Colonic mucosa (tissue), 4 donors: ENCODE measurements around the gene MAN1A1. TPM values are rescaled to one million over a fixed set of nuclear protein-coding genes. Genes with fewer than 3 reads are reported as not detected.

Source experiments
- DNase-seq: peaks from one replicate; pipeline ENCODE4 v3.0.0-alpha.2; 2020
- H3K27ac ChIP-seq: fragments of 200-600 bp; one replicate; pipeline ENCODE4 v1.8.0; 2021
- H3K27me3 ChIP-seq: fragments of 200-600 bp; one replicate; pipeline ENCODE4 v1.8.0; 2021
- H3K36me3 ChIP-seq: fragments of 200-600 bp; one replicate; pipeline ENCODE4 v1.8.0; 2021
- H3K4me1 ChIP-seq: fragments of 200-600 bp; one replicate; pipeline ENCODE4 v1.8.0; 2021; ENCODE audit warnings: mild to moderate bottlenecking
- H3K4me3 ChIP-seq: fragments of 200-600 bp; one replicate; pipeline ENCODE4 v1.8.0; 2021
- H3K9ac ChIP-seq, 2 donors: one replicate each; pipeline ENCODE4 v1.7.0; 2013; ENCODE audit warnings: control low read depth in 2 of 2, low read depth in 2 of 2, low read length in 2 of 2
- H3K9me3 ChIP-seq: fragments of 200-600 bp; one replicate; pipeline ENCODE4 v1.8.0; 2021
- intact Hi-C: fragments of 100-400 bp; cut with DNase I; formaldehyde crosslinking; loops from one replicate; pipeline ENCODE4 v1.14.1; 2022
- total RNA-seq, 2 donors: library from RNA; stranded (reverse); fragmentation: NEBNext Ultra II Directional in 1 of 2; extraction: Animal tissue kit (Norgen Biotek cat#: 25700) in 1 of 2; gene quantifications; one replicate each; pipeline ENCODE4 v1.2.1, GENCODE V29; 2021
- TF ChIP-seq, protein P1 (sequence below): fragments of 200-600 bp; IDR thresholded peaks from one replicate; pipeline ENCODE4 v1.8.0; 2022; ENCODE audit warnings: antibody characterized with exemption, mild to moderate bottlenecking
- donor health status: healthy.
- donor health status: DM: no; HTN: no; CAD: no.
- donor health status: DM: no; HTN: no; CAD: no.

Gene MAN1A1
- total RNA-seq, 2 donors from 2014 or later = 43.5 to 77.1 TPM

DNA sequence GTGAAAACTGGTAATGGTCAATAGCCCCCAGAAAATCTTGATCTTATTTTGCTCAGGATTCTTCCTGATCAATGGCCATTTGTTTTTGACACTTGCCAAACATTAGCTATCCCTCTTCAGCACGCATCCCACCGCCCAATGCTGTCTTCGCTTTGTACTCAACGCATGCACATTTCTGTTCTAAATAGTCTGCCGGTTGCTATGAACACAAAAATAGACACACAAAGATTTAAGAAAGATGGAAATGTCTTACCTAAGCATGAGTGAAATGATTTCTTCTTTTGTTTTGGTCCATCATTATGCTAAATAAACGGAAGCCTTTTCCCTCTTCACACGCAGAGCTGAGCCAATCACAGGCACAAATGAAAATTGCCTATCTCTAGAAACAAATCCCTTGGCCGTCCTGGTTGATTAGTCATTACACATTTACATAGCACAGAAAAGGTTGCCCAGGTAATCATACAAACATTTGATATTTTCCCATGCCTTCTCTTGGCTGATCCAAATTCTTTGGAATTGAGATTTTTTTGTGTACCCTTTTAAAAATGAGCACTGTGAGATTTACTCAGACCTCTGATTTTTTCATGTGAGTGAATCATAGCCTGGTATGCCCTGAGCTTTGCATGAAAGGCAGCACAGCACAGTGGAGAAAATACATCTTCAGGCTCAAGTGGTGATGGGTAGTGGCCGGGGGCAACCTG is 200.6 kb downstream of the MAN1A1 start:
- Histone ChIP-seq H3K27ac (no peak overlapping the region), H3K36me3 (no peaks in the 10 kb centered on the region), H3K9me3 (no peaks in the 10 kb centered on the region), H3K4me3 (no peak overlapping the region), H3K27me3 (no peaks in the 10 kb centered on the region), H3K4me1 (peaks cover 6% of the 10 kb centered on the region), H3K9ac (no peak overlapping the region)
- DNase-seq = no peak
- TF ChIP-seq, protein P1, sequence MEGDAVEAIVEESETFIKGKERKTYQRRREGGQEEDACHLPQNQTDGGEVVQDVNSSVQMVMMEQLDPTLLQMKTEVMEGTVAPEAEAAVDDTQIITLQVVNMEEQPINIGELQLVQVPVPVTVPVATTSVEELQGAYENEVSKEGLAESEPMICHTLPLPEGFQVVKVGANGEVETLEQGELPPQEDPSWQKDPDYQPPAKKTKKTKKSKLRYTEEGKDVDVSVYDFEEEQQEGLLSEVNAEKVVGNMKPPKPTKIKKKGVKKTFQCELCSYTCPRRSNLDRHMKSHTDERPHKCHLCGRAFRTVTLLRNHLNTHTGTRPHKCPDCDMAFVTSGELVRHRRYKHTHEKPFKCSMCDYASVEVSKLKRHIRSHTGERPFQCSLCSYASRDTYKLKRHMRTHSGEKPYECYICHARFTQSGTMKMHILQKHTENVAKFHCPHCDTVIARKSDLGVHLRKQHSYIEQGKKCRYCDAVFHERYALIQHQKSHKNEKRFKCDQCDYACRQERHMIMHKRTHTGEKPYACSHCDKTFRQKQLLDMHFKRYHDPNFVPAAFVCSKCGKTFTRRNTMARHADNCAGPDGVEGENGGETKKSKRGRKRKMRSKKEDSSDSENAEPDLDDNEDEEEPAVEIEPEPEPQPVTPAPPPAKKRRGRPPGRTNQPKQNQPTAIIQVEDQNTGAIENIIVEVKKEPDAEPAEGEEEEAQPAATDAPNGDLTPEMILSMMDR = no peak
- intact Hi-C loops = loop anchor here (5.0 kb wide), 2 partner anchors 198 to 593 kb away; partner anchors contain the start of gene MAN1A1

DNA sequence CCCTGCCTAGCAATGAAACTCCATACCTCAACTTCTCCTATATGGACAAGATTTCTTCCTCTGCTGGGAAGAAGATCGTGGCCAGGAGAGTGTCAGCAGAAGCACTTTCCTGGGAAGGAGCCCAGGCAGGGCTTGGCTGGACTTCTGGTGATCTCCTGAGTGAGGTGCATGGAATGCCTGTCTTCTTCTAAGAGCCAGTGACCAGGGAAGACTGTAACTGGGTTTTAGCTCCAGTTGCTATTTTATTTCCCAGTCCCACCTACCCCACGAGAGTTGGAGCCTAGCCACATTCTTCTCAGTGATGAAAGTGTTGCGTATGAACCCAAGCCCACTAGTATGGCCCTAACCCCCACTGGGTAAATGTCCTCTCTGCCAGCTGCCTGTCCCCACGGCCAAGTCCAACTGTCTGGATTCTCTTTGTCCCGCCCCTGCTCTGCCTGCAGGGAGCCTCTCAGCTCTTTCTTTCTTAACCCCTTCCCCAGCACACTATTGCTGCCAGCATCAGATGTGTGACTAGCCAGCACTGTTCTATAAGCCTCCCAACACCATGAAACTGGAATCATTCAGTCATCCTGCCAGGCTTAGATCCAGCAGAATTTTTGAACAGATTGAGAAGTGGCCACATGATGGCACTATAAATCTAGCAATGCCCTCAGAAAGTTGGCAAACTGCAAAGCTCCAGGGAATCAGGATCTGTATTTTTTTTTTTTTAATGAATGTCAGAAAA is 201.3 kb downstream of the MAN1A1 start:
- Histone ChIP-seq H3K36me3 (no peaks in the 10 kb centered on the region), H3K9ac (no peak overlapping the region), H3K4me3 (no peak overlapping the region), H3K4me1 (peaks cover 6% of the 10 kb centered on the region), H3K27ac (peak overlapping the region; percentile 60), H3K27me3 (no peaks in the 10 kb centered on the region), H3K9me3 (no peaks in the 10 kb centered on the region)
- TF ChIP-seq, protein P1 = peak; percentile 48
- DNase-seq = peak; percentile 43
- intact Hi-C loops = loop anchor here (5.0 kb wide), 2 partner anchors 199 to 594 kb away; partner anchors contain the start of gene MAN1A1

DNA sequence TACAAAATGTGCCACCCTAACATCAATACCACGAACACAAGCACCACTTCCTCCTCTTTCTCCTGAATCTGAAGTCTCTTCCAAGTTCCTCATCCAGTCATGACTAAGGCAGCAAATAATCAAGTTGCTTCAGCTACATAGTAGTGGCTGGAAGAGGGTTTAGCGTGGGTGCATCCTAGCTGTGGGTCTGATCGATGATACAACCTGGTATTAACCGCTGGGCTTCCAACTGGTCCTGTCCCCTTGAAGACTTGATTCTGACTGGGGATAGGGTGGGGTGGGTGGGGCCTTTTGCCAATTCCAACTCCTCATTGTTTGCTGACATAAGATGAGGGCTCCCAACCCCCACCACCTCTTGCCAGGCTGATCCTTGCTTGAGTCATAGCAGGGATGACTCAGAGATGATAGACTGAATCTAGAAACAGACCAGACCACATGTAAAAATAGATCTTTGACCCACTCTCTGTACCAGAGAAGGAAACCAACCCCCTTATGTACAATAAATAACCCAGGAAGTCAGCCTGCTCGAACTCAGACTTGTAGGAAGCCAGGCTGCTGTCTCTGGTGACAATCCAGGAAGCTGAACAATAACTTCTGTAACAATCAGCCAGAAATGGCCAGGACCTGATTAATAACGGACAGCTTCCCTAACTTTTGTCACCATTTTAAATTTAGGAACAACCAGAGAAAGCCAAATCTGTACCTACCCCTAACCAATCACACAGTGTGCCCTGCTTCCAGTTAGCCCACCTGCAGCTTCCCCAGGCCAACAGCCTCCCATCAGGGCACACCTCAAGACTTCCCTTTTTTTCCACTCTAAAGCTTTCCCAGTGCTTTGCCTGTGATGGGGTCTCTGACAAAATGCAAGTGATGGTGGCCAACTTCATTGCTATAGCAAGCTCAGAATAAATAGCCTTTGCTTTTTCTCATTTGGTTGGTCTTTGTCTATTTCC is 202.2 kb downstream of the MAN1A1 start:
- Histone ChIP-seq H3K4me1 (peaks cover 6% of the 10 kb centered on the region), H3K27me3 (no peaks in the 10 kb centered on the region), H3K4me3 (no peak overlapping the region), H3K9me3 (no peaks in the 10 kb centered on the region), H3K36me3 (no peaks in the 10 kb centered on the region), H3K9ac (no peak overlapping the region), H3K27ac (peak overlapping the region; percentile 60)
- intact Hi-C loops = loop anchor here (5.0 kb wide), 2 partner anchors 200 to 595 kb away; partner anchors contain the start of gene MAN1A1
- TF ChIP-seq, protein P1 = no peak
- DNase-seq = peak; percentile 75

DNA sequence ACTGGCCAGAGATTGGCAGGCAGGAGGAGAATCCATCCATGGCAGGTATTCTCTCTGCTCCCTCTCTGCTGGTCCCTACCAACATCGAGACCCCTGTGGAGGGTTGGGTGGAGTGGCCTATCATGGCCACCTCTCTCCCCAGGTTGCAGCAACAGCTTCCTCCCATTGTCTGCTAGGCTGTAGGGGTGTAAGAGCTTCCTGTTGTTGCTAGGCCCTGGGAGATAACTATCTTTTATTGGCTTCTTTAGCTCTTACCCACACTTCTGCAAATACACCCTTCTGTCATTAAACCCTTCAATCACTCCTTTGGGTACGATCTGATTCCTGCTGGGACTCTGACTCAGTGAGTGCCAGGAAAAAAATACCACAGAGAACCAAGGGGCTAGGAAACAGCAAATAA is 204.4 kb downstream of the MAN1A1 start:
- Histone ChIP-seq H3K27me3 (no peaks in the 10 kb centered on the region), H3K4me3 (no peak overlapping the region), H3K36me3 (no peaks in the 10 kb centered on the region), H3K4me1 (peaks cover 6% of the 10 kb centered on the region), H3K9me3 (no peaks in the 10 kb centered on the region), H3K27ac (no peak overlapping the region), H3K9ac (no peak overlapping the region)
- intact Hi-C loops = loop anchor here (5.0 kb wide), 2 partner anchors 202 to 597 kb away; partner anchors contain the start of gene MAN1A1
- no peak for DNase-seq
- TF ChIP-seq, protein P1 = no peak

DNA sequence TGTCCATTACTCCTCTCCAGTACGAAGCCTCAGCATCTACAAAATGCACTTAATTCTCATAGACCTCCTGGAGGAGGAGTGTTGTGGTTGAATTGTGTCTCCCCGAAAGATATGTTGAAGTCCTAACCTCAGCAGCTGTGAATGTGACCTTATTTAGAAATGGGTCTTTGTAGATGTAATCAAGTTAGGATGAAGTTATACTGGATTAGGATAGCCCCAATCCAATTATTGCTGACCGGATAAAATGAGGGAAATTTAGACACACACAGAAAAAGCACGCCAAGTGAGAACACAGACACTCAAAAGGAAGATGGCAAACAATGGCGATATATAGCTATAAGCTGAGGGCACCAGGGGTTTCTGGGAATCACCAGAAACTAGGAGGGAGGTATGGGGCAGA is 206.9 kb downstream of the MAN1A1 start:
- no peaks in the 10 kb centered on the region for H3K4me1 ChIP-seq
- H3K27me3 ChIP-seq = no peaks in the 10 kb centered on the region
- H3K9me3 ChIP-seq = no peaks in the 10 kb centered on the region
- no peaks in the 10 kb centered on the region for H3K36me3 ChIP-seq
- H3K9ac ChIP-seq = no peak overlapping the region
- H3K27ac ChIP-seq = no peak overlapping the region
- intact Hi-C loops = no loop called here
- no peak overlapping the region for H3K4me3 ChIP-seq
- DNase-seq = no peak
- TF ChIP-seq, protein P1 = no peak
